Activated CD4-positive, alpha-beta T cell treated with anti-CD3 and anti-CD28 coated beads, Interleukin-10, Interleukin-2, amounts not matched to agents 100 ng/mL and 50 ng/mL, durations not matched to agents 16 hours and 8 hours (primary cell): ENCODE measurements around the gene SLC22A1.

Experiments
- DNase-seq: peaks from one replicate; pipeline ENCODE4 v3.0.0-alpha.2; 2020

Gene SLC22A1

GRCh38 chr6:160178271-160178670 lies 56.7 kb downstream of the SLC22A1 start:
- no peak for DNase-seq

DNA sequence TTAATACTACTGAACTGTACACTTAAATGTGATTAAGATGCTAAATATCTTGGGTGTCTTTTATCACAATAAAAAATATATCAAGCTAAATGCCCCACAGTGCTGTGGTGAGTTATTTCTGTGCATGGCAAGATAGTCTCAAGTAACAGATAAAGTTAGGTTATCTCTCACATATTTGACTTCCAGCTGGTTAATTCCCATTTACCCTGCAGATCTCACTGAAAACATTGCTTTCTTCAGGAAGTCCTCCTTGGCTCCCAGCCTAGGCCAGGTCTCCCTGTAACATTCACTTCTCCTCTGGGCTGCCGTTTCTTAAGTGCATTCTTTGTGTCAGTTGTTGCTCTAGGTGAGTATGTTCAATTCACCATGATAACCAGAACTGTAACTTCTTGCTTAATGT lies 59.1 kb downstream of the SLC22A1 start:
- DNase-seq: no peak

DNA sequence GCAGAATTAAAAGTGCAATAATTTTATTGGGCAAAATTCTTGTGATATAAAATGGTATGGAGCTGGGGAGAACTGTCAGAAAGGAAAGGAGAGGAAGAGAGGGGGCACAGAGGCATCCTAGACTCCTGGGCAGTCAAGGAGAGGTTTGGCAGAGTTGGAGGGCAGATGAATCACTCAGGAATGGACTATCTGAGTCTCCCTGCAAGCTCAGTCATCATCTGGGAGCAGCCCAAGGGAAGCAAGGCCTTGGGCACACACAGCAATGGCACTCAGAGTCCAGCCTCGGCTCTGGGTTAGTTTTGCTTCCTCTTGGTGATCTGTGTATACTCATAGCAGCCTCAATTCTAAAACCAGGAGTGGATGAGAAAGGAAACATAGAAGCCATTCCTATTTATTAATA lies 67.2 kb downstream of the SLC22A1 start:
- no peak for DNase-seq

- DNase-seq: no peak
These were observed 68.5 kb downstream of the SLC22A1 start for GRCh38 chr6:160190081-160190480.

GRCh38 chr6:160190973-160191372 lies 69.4 kb downstream of the SLC22A1 start:
- no peak for DNase-seq

DNA sequence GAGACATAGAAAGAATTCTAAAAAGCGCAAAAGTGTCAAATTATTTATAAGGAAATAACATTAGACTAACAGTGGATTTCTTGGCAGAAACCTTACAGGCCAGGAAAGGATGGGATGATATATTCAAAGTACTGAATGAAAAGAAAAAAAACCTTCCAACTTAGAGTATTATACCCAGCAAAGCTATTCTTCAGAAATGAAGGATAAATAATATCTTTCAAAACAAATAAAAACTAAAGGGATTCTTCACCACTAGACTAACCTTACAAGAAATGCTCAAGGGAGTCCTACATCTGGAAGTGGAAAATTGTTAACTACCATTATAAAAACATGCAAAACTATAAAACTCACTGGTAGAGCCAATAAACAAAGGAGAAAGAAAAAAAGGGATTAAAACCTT lies 71.2 kb downstream of the SLC22A1 start:
- no peak for DNase-seq

DNA sequence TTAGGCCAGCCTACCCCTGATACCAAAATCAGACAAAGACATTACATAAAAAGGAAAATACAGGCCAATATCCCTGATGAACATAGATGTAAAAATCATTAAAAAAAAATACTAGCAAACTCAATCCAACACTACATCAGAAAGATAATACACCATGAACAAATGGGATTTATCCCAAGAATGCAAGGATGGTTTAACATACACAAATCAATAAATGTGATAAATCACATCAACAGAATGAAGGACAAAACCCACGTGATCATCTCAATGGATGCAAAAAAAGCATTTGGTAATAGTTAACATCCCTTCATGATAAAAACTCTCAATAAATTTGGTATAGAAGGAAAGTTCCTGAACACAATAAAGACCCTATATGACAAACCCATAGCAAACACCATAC lies 73.2 kb downstream of the SLC22A1 start:
- DNase-seq: no peak

DNA sequence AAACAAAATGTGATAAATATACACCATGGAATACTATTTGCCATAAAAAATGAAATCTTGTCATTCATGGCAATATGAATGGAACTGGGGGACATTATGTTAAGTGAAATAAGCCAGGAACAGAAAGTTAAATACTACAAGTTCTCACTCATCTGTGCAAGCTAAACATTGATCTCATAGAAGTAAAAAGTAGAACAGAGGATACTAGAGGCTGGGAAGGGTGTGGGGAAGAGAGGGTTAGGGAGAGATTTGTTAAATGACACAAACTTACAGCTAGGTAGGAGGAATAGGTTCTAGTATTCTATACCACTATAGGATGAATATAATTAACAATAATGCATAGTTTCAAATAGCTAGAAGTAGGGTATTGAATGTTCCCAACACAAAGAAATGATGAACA lies 76.0 kb downstream of the SLC22A1 start:
- no peak for DNase-seq

DNA sequence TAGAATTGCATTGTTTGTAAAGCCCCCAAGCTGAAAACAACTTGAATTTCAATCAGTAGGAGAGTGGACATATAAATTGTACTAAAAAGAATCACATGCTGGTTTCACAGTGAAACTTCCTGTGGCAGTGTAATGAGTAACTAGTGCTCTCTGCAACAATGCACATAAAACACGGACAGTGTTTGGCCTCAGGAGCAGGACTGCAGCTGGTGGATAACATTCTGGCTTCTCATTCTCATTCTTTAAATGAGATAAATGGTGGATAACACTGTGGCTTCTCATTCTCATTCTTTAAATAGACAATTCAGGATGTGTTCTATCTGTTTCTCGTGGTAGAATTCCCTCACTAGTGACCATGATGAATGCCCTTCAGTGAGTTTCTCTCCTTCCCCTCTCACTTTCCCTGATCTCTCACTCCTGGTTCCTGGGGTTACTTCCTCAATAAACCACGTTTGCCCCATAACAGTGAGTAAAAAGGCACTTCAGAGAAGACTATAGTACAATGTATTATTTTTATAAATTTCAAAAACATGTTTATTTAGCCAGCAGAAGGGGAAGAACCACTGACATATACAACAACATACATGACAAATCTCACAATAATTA lies 77.1 kb downstream of the SLC22A1 start:
- no peak for DNase-seq

DNA sequence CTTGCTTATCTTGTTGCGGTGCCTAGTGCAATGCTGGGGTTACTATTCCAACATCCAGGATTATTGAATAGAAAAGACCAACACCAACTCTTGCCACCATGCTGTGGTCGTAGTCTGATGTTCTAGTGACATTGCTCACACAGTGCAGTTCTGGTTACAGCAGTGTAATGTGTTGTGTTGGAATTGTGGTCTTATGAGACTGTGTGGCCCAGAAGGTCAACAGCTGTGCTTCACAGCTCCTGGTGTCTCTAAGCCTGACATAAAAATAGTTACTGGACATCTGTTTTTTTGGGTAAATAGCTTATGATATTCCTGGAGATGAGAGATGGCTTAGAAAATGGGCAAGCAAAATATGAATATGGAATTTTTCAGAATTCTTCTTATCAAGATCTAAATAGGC lies 79.4 kb downstream of the SLC22A1 start:
- no peak for DNase-seq

GRCh38 chr6:160202411-160202810 lies 80.8 kb downstream of the SLC22A1 start:
- no peak for DNase-seq

DNA sequence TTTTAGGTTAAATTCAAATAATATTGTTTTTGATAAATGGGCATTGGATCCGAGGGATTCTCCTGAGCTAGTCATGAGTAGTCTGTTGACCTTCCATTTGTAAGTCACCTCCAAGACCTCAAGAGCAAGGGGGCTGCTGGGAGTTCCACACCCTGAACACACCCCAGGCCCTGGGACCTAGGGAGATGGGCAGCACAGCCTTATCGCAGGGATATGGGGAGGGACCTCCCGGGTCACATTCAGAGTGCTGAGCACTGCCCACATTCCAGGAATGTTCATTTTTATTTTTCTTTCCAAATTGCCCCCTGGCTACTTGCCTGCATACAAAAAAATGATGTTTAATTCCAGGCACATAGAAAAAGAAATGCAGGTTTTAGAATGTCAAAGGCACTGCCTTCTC lies 81.5 kb downstream of the SLC22A1 start:
- DNase-seq: no peak

DNA sequence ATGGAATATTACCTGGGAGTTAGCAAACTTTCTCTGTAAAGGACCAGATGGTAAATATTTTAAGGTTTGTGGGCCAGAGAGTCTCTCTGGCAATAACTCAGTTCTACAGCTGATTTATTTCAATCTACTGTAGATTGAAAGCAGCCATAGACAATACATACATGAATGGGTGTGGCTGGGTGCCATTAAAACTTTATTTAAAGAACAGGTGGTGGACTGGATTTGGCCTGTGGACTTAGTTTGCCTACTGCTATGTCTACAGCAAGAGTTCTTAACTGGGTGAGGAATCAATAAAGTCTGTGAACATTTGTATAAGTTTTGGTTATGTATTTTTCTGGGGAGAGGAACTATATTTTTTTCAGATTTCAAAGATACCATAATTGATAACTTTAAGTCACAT lies 81.9 kb downstream of the SLC22A1 start:
- no peak for DNase-seq

GRCh38 chr6:160203953-160204352 lies 82.3 kb downstream of the SLC22A1 start:
- DNase-seq: no peak

DNA sequence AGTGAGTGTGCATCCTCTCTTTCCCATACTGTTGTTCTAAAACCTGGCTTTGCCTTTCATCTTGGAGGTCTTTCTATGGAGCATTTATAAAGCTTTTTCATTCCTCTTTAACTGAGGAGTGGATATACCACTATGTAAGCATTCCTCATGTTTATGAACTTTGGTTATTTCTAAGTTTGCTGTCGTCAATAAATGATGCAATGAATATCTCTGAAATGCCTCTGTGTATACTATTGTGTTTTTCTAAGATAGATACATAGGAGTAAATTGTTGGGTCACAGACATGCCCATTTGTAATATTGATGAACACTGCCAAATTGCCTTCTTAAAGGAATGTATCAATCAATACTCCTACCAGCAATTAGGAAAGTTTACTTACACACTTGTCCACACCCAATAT lies 83.1 kb downstream of the SLC22A1 start:
- DNase-seq: no peak

DNA sequence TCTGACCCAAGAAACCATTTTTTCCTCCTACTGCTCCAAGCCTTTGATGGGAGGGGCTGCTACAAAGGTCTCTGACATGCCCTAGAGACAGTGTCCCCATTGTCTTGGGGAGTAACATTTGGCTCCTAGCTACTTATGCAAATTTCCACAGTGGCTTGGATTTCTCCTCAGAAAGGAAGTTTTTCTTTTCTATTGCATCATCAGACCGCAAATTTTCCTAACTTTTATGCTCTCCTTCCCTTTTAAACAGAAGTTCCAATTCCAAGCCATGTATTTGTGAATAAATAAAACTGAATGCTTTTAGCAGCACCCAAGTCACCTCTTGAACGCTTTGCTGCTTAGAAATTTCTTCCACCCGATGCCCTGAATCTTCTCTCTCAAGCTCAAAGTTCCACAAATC lies 86.0 kb downstream of the SLC22A1 start:
- no peak for DNase-seq
